Measurements from ENCODE around the gene TRIM26. TPM values are rescaled to one million over a fixed set of nuclear protein-coding genes. Genes with fewer than 3 reads are reported as not detected.

The TRIM26 gene
- total and polyA plus RNA-seq, 2 of the 13 experiments (the other 11 are each of a cell fraction or from before 2014, with no cell fraction given): 27.1 to 38.7 TPM

DNA sequence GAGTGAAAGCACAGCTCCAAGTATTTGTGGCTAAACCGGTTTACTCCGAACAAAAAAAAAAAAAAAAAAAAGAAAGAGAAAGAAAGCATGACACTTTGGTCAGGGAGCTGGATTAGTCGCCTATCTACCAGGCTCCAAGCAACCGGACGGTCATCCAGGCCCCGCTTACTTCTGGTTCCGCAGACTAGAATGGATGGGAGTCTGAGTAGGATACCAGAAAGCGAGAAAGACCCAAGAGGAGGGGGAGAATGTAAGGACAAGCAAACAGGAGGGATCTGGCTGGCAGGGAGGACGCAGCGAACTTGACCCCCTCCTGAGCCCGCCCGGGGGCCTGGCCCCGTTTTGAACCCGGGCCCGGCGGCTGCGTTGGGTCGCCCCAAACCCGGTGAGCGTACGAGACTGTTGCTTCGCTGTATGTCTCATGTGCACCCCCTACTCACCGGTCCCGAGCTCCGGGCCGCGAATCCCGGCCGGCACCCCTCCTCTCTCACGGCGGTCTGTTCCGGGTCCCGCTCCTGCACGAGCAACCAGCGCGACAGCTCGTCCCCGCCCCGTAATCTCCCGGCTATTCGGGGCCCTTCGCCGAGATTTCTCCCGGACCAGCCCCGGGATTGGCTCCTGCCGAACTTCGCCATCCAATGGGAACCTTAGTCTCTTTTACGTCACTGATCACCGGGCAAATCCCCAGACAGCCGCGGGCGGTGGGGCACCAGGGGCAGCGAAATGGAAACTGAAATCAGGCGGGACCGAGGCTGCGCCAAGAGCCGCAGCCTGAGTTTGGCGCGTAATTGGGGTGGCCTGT is at the start of gene TRIM26 (continued):
- TF ChIP-seq HOMEZ (CRISPR knock-in tag; IDR thresholded peaks at IDR 0.05; ENCODE audit: low read depth) (peak; percentile 74; the same call in 1 of the 2 replicates), TFDP1 (CRISPR knock-in tag; IDR thresholded peaks at IDR 0.05; ENCODE audit: borderline replicate concordance) (peak; percentile 81; the same call in 1 of the 2 replicates), GLMP (CRISPR knock-in tag; IDR thresholded peaks at IDR 0.05; ENCODE audit: borderline replicate concordance) (no peak), ZSCAN5A (CRISPR knock-in tag; IDR thresholded peaks at IDR 0.05; ENCODE audit: borderline replicate concordance) (peak; percentile 62; the same call in 1 of the 2 replicates), ZSCAN9 (CRISPR knock-in tag; IDR thresholded peaks at IDR 0.05; ENCODE audit: borderline replicate concordance) (no peak; the same call in 1 of the 2 replicates), ZNF883 (CRISPR knock-in tag; IDR thresholded peaks at IDR 0.05; ENCODE audit: not compliant biosample characterization) (no peak), HMGXB3 (CRISPR knock-in tag; IDR thresholded peaks at IDR 0.05; ENCODE audit: borderline replicate concordance) (no peak)
- TF ChIP-seq, protein P1, sequence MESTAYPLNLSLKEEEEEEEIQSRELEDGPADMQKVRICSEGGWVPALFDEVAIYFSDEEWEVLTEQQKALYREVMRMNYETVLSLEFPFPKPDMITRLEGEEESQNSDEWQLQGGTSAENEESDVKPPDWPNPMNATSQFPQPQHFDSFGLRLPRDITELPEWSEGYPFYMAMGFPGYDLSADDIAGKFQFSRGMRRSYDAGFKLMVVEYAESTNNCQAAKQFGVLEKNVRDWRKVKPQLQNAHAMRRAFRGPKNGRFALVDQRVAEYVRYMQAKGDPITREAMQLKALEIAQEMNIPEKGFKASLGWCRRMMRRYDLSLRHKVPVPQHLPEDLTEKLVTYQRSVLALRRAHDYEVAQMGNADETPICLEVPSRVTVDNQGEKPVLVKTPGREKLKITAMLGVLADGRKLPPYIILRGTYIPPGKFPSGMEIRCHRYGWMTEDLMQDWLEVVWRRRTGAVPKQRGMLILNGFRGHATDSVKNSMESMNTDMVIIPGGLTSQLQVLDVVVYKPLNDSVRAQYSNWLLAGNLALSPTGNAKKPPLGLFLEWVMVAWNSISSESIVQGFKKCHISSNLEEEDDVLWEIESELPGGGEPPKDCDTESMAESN (CRISPR knock-in tag; conservative IDR thresholded peaks at IDR 0.05): 0 out of 2 replicates have a peak, but pooled peaks have one; percentile 69
